ENCODE data around the gene TMC3.
A peak's percentile ranks its signal among the peaks of the same experiment; 100 is the strongest.

The TMC3 gene

DNA sequence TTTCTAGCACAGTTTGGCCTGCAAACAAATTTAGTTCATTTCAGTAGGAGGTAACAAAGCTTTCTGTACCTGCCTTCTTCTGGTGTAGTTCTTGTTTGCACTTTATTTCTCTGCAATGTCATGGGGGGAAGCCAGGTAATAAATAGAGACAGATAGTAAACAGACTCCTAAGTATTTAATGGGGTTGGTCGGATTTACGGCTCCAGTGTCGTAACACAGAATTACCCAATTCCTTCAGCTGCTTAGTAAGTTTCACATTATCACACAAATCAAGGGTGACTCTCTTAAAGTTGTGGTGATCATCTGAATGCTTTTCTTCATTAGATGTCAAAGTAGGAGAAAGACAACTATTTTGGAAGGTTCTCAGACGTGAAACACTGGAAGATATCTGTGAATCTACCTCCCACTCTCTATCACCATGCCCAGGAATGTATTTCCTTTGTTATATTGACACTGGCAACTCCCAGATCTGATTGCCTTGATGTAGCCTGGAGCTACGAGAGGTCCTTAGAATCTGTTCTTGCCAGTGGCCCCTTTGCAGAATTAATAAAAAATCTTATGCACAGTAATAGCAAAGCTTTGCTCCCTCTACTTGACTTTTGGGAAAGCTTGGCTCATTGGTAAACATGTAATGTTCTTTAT lies 25.0 kb upstream of the TMC3 start:
- DNase-seq (ENCODE audit: low spot score) = no peak
- no peak overlapping the region for H3K27ac ChIP-seq
- POLR2A ChIA-PET (ENCODE audit: low non-redundant PET) = no interaction called here
- CTCF ChIA-PET = interaction anchor here (0.6 to 4.0 kb wide), 4 partner anchors 113 to 133 kb away, joined by 3 to 35 read pairs (median 4); no protein-coding TSS in a partner anchor
- TF ChIP-seq, protein P1, sequence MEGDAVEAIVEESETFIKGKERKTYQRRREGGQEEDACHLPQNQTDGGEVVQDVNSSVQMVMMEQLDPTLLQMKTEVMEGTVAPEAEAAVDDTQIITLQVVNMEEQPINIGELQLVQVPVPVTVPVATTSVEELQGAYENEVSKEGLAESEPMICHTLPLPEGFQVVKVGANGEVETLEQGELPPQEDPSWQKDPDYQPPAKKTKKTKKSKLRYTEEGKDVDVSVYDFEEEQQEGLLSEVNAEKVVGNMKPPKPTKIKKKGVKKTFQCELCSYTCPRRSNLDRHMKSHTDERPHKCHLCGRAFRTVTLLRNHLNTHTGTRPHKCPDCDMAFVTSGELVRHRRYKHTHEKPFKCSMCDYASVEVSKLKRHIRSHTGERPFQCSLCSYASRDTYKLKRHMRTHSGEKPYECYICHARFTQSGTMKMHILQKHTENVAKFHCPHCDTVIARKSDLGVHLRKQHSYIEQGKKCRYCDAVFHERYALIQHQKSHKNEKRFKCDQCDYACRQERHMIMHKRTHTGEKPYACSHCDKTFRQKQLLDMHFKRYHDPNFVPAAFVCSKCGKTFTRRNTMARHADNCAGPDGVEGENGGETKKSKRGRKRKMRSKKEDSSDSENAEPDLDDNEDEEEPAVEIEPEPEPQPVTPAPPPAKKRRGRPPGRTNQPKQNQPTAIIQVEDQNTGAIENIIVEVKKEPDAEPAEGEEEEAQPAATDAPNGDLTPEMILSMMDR (conservative IDR thresholded peaks at IDR 0.05; ENCODE audit: low read depth) = no peak

DNA sequence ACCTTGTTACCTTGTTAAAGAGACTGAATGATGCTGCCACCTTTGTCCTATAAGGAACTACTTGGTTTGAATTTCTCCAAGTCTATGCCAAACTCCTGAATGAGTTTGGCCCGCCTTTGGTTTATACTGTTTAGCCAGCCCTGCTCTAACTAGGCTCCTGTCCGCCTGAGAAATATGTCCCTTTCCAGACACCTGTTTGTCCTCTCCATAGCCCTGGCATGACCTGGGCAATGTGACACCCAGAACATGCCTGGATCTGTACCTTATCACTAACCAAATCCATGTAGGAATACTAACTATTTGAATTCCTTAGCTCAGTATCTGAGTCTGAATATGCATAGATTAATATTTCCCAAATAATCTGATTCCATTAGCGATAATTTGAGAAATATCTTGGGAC lies 24.4 kb upstream of the TMC3 start:
- TF ChIP-seq, protein P1 (conservative IDR thresholded peaks at IDR 0.05; ENCODE audit: low read depth) = no peak
- ChIA-PET POLR2A (ENCODE audit: low non-redundant PET) (no interaction called here), CTCF (interaction anchor here (4.0 kb wide), 1 partner anchor 125 kb away, joined by 35 read pairs; no protein-coding TSS in a partner anchor)
- no peak overlapping the region for H3K27ac ChIP-seq
- DNase-seq (ENCODE audit: low spot score) = no peak

DNA sequence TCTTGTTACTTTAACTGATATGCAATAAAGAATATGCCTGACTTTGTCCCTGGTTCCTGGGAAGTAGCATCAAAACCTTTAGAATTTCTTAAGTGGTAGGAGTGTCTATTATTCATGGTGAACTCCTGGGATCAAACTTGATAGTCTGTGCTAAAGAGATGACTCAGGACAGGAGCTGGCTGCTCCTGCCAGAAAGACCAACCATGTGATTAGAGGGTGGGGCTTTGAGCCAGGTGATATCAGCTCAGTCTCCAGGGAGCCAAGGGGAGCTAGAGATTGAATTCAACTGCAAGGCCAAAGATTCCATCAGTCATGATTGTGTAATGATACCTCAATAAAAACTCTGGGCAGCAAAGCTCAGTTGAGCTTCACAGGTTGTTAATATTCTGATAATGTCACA lies 20.6 kb upstream of the TMC3 start:
- no peak overlapping the region for H3K27ac ChIP-seq
- ChIA-PET CTCF (no interaction called here), POLR2A (ENCODE audit: low non-redundant PET) (interaction anchor here (0.5 kb wide), 1 partner anchor 858 kb away, joined by 3 read pairs; no protein-coding TSS in a partner anchor)
- peak; percentile 33 for DNase-seq (ENCODE audit: low spot score)
- TF ChIP-seq, protein P1 (conservative IDR thresholded peaks at IDR 0.05; ENCODE audit: low read depth) = no peak

DNA sequence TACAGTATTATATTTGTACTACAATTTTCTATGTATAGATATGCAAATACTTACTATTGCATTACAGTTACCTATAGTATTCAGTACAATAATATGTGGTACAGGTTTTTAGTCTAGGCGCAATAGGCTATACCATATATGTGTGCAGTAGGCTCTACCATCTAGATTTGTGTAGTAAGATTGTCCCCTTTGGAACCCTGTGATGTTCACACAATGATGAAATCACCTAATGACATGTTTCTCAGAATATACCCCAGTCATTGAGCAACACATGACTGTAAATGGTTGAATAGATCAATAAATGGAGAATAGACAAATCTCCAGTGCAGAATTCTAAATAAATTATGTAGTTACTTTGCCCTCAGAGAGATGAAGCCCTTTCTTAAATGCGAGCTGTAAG lies 17.6 kb upstream of the TMC3 start:
- TF ChIP-seq, protein P1 (conservative IDR thresholded peaks at IDR 0.05; ENCODE audit: low read depth) = no peak
- H3K27ac ChIP-seq = no peak overlapping the region
- ChIA-PET CTCF (no interaction called here), POLR2A (ENCODE audit: low non-redundant PET) (no interaction called here)
- no peak for DNase-seq (ENCODE audit: low spot score)

DNA sequence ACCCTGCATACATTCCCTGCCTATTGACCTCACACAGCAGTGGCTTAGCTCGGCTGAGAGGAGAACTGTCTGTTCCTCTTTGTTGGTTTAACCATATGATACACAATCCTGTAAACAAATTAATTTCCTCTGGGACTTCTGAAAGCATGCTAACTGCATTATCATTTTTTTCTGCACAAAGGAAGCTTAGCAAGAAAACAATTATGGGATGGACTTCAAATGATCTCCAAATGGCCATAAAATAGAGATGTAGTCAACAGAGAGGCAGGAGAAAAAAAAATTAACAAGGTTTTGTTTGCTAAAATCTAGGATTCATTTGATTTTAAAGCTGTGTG lies 14.4 kb upstream of the TMC3 start:
- ChIA-PET POLR2A (ENCODE audit: low non-redundant PET) (no interaction called here), CTCF (interaction anchor here (1.4 kb wide), 1 partner anchor 95 kb away, joined by 4 read pairs; no protein-coding TSS in a partner anchor)
- TF ChIP-seq, protein P1 (conservative IDR thresholded peaks at IDR 0.05; ENCODE audit: low read depth) = no peak
- H3K27ac ChIP-seq = no peak overlapping the region
- DNase-seq (ENCODE audit: low spot score) = no peak

DNA sequence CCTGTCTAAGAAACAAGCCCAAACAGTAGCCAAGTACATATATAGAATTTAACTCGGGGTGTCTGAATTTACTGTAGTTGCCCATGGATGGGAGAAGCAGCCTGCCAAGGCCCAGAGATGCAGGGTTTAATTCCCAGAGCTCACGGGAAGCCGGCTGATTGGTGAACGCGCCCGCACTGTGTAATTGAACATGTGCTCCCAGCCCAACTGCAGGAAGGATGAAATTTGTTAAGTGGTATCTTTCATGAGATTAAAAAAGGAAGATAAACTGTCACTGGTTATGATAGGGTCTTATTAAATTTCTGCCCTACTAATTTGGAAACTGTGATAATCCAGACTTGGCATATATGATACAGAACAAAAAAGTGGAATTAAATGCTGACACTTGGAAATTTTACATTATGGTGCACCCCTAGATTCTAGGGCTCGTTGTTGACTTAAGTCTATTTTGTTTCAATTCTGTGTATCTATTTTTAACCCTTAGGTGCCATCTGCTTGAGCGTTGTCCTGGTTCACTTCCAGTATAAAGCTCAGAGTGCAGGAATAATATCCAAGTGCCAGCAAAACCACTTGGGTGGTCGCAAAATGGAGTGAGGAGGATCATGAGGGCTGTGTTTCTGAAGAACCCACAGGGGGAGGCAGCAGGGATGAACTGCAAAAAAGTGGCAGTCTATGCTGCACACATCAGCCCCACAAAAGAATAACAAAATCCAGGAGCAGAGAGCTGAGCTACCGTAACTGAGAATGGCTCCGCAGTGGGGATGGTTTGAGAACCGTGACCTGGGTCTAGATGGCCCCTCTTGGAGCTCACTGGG lies 13.8 kb upstream of the TMC3 start:
- no peak for DNase-seq (ENCODE audit: low spot score)
- no peak overlapping the region for H3K27ac ChIP-seq
- ChIA-PET POLR2A (ENCODE audit: low non-redundant PET) (no interaction called here), CTCF (interaction anchor here (0.5 to 1.4 kb wide), 2 partner anchors 95 to 105 kb away, joined by 3 to 4 read pairs; no protein-coding TSS in a partner anchor)
- TF ChIP-seq, protein P1 (conservative IDR thresholded peaks at IDR 0.05; ENCODE audit: low read depth) = no peak

All from RWPE1 (cell line).